GM12878 (cell line): Measurements from ENCODE around the gene APPBP2. TPM values are rescaled to one million over a fixed set of nuclear protein-coding genes. Genes with fewer than 3 reads are reported as not detected.

Experiments
- EED ChIP-seq: sonication (generic); IDR thresholded peaks from 2 replicates; pipeline ENCODE4 v1.6.1; 2016; ENCODE audit warnings: antibody characterized with exemption, low read depth
- IKZF1 ChIP-seq: fragments of 450-650 bp; conservative IDR thresholded peaks from 2 replicates; pipeline ENCODE4 v1.6.1; 2017; ENCODE audit warnings: antibody characterized with exemption, mild to moderate bottlenecking
- MEF2B ChIP-seq: fragments of 450-650 bp; IDR thresholded peaks from 2 replicates; pipeline ENCODE4 v1.6.1; 2018; ENCODE audit warnings: mild to moderate bottlenecking, moderate library complexity; ENCODE audit not compliant: partially characterized antibody, poor library complexity, severe bottlenecking
- NBN ChIP-seq: fragments of 450-650 bp; IDR thresholded peaks from 2 replicates; pipeline ENCODE4 v1.6.1; 2016
- POLR2A ChIP-seq: IDR thresholded peaks from 2 replicates; pipeline ENCODE4 v1.6.1; 2011; ENCODE audit warnings: low read depth, mild to moderate bottlenecking, low read length
- SKIL ChIP-seq: fragments of 450-650 bp; IDR thresholded peaks from 2 replicates; pipeline ENCODE4 v1.6.1; 2017; ENCODE audit warnings: mild to moderate bottlenecking, low read depth, inconsistent platforms; ENCODE audit not compliant: poor library complexity, severe bottlenecking
- SMAD5 ChIP-seq: IDR thresholded peaks from 2 replicates; pipeline ENCODE4 v1.6.1; 2016; ENCODE audit warnings: antibody characterized with exemption, low read depth
- ZZZ3 ChIP-seq: IDR thresholded peaks from 2 replicates; pipeline ENCODE4 v1.6.1; 2011; ENCODE audit warnings: low read depth; ENCODE audit not compliant: control insufficient read depth, insufficient read length
- polyA plus RNA-seq, 11 experiments: library from polyadenylated mRNA; depleted of rRNA in 4 of 11; unstranded in 6 of 11; stranded (reverse) in 5 of 11; fragments of >200 nt; fragmentation: Nextera tagmentation in 4 of 11; fragmentation: Illumina TruSeq in 1 of 11; extraction: Ambion mirVana in 4 of 11; extraction: Trizol in 1 of 11; gene quantifications; 1 replicate in 1 of 11; 2 replicates in 10 of 11; pipeline versions ENCODE4 v1.2.1 to v1.2.3, GENCODE V29; 2011 to 2016; ENCODE audit warnings: inconsistent platforms in 2 of 11, missing spikeins in 2 of 11, low read depth in 1 of 11
- total RNA-seq, 4 experiments: library from RNA; depleted of rRNA in 3 of 4; stranded (reverse); fragments of >200 nt in 3 of 4; fragmentation: Illumina TruSeq in 1 of 4; extraction: Trizol in 1 of 4; gene quantifications; 2 replicates each; pipeline versions ENCODE4 v1.2.1 to v1.2.3, GENCODE V29; 2013 to 2021
- TF ChIP-seq, protein P1 (sequence below): fragments of 450-650 bp; IDR thresholded peaks from 2 replicates; pipeline ENCODE4 v1.6.1; 2016; ENCODE audit warnings: mild to moderate bottlenecking

Gene APPBP2
- total and polyA plus RNA-seq, 10 of the 15 experiments (the other 5 are each of a cell fraction or from before 2014, with no cell fraction given) = 4.3 to 30.8 (median 13.1) TPM

- TF ChIP-seq SKIL = peak; percentile 5
- peak; percentile 16 for TF ChIP-seq NBN
- peak; percentile 68; the same call in 1 of the 2 replicates for TF ChIP-seq SMAD5
- peak; percentile 98 for TF ChIP-seq IKZF1
- peak; percentile 80 for TF ChIP-seq POLR2A
- no peak for TF ChIP-seq ZZZ3
- TF ChIP-seq, protein P1, sequence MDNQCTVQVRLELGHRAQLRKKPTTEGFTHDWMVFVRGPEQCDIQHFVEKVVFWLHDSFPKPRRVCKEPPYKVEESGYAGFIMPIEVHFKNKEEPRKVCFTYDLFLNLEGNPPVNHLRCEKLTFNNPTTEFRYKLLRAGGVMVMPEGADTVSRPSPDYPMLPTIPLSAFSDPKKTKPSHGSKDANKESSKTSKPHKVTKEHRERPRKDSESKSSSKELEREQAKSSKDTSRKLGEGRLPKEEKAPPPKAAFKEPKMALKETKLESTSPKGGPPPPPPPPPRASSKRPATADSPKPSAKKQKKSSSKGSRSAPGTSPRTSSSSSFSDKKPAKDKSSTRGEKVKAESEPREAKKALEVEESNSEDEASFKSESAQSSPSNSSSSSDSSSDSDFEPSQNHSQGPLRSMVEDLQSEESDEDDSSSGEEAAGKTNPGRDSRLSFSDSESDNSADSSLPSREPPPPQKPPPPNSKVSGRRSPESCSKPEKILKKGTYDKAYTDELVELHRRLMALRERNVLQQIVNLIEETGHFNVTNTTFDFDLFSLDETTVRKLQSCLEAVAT = 0 out of 2 replicates have a peak, but pooled peaks have one; percentile 19
- TF ChIP-seq MEF2B = no peak
- TF ChIP-seq EED = peak; percentile 94
These were observed at the start of gene APPBP2 (continued) for GRCh38 chr17:60525685-60526514.
